Neuronal stem cell (in vitro differentiated cells): ENCODE data around the gene RS1.

ENCODE experiments used
- DNase-seq: peaks from one replicate; pipeline ENCODE4 v3.0.0-alpha.2; 2013; ENCODE audit warnings: low spot score
- H2AFZ ChIP-seq: one replicate; pipeline ENCODE4 v1.6.1; 2013; ENCODE audit warnings: mild to moderate bottlenecking, low read length, inconsistent platforms
- H2AK5ac ChIP-seq: 2 replicates; pipeline ENCODE4 v1.6.1; 2013; ENCODE audit warnings: low read depth, mild to moderate bottlenecking, inconsistent platforms, low read length, moderate library complexity, mixed read lengths
- H2BK120ac ChIP-seq: 2 replicates; pipeline ENCODE4 v1.6.1; 2013; ENCODE audit warnings: low read depth, mild to moderate bottlenecking, inconsistent platforms, low read length, moderate library complexity, mixed read lengths
- H2BK12ac ChIP-seq: one replicate; pipeline ENCODE4 v1.6.1; 2013; ENCODE audit warnings: low read length, inconsistent platforms
- H2BK15ac ChIP-seq: 2 replicates; pipeline ENCODE4 v1.6.1; 2013; ENCODE audit warnings: mild to moderate bottlenecking, low read length, inconsistent platforms, mixed read lengths
- H2BK5ac ChIP-seq: one replicate; pipeline ENCODE4 v1.6.1; 2013; ENCODE audit warnings: inconsistent platforms, mild to moderate bottlenecking, low read length, moderate library complexity
- H3K14ac ChIP-seq: one replicate; pipeline ENCODE4 v1.6.1; 2013; ENCODE audit warnings: low read length, inconsistent platforms
- H3K18ac ChIP-seq: 2 replicates; pipeline ENCODE4 v1.6.1; 2013; ENCODE audit warnings: low read length, inconsistent platforms
- H3K23ac ChIP-seq: 2 replicates; pipeline ENCODE4 v1.6.1; 2013; ENCODE audit warnings: low read depth, mild to moderate bottlenecking, mixed read lengths, low read length, inconsistent platforms; ENCODE audit not compliant: poor library complexity
- H3K27ac ChIP-seq: replicated peaks from 3 replicates; pipeline ENCODE4 v1.5.1; 2013; ENCODE audit warnings: low read length, inconsistent platforms
- H3K27me3 ChIP-seq, 3 experiments: 2 replicates each; pipeline ENCODE4 v1.6.1; 2013; ENCODE audit warnings: low read length in 3 of 3, mild to moderate bottlenecking in 2 of 3, inconsistent platforms in 1 of 3, low read depth in 1 of 3, mixed read lengths in 1 of 3, moderate library complexity in 1 of 3; ENCODE audit not compliant: control insufficient read depth in 3 of 3, insufficient read depth in 3 of 3
- H3K36me3 ChIP-seq, 2 donors: replicated peaks in 1 of 2; 2 replicates each; pipeline ENCODE4 v1.6.1; 2013; ENCODE audit warnings: low read length in 2 of 2; ENCODE audit not compliant: control insufficient read depth in 2 of 2, insufficient read depth in 2 of 2
- H3K4ac ChIP-seq: 2 replicates; pipeline ENCODE4 v1.6.1; 2013; ENCODE audit warnings: inconsistent platforms, mild to moderate bottlenecking, low read length, moderate library complexity
- H3K4me1 ChIP-seq, 2 donors: 1 replicate in 1 of 2; 2 replicates in 1 of 2; pipeline ENCODE4 v1.6.1; 2013; ENCODE audit warnings: low read length in 2 of 2, low read depth in 1 of 2; ENCODE audit not compliant: control insufficient read depth in 2 of 2, insufficient read depth in 1 of 2
- H3K4me2 ChIP-seq: one replicate; pipeline ENCODE4 v1.6.1; 2013; ENCODE audit warnings: mild to moderate bottlenecking, low read length, inconsistent platforms; ENCODE audit not compliant: insufficient read depth, poor library complexity, severe bottlenecking
- H3K4me3 ChIP-seq, 2 donors: 2 replicates each; pipeline ENCODE4 v1.5.1; 2013; ENCODE audit warnings: low read length in 2 of 2, mild to moderate bottlenecking in 2 of 2, inconsistent platforms in 1 of 2, moderate library complexity in 1 of 2
- H3K79me1 ChIP-seq: one replicate; pipeline ENCODE4 v1.6.1; 2013; ENCODE audit warnings: low read depth, mild to moderate bottlenecking, inconsistent platforms, low read length, moderate library complexity
- H3K9ac ChIP-seq: one replicate; pipeline ENCODE4 v1.6.1; 2013; ENCODE audit warnings: mild to moderate bottlenecking, low read depth, low read length, inconsistent platforms; ENCODE audit not compliant: poor library complexity
- H3K9me3 ChIP-seq, 2 donors: replicated peaks in 1 of 2; 2 replicates each; pipeline versions ENCODE3 to v1.6.1; 2013; ENCODE audit warnings: low read length in 2 of 2, mild to moderate bottlenecking in 2 of 2, inconsistent platforms in 1 of 2, low read depth in 1 of 2, mixed read lengths in 1 of 2, moderate library complexity in 1 of 2; ENCODE audit not compliant: control insufficient read depth in 2 of 2, insufficient read depth in 1 of 2
- H4K8ac ChIP-seq: one replicate; pipeline ENCODE4 v1.6.1; 2013; ENCODE audit warnings: low read depth, mild to moderate bottlenecking, inconsistent platforms, low read length, moderate library complexity
- H4K91ac ChIP-seq: one replicate; pipeline ENCODE4 v1.6.1; 2013; ENCODE audit warnings: low read length, low read depth, mild to moderate bottlenecking, inconsistent platforms; ENCODE audit not compliant: poor library complexity
- WGBS, 2 donors: extraction: QIAGEN DNeasy Blood & Tissue Kit; methylation state at CpG; one replicate each; pipeline ENCODE4 v1.1.7; 2013; ENCODE audit warnings: missing lambda C conversion rate in 2 of 2, mixed read lengths in 1 of 2; ENCODE audit not compliant: insufficient read length in 2 of 2, insufficient replicate concordance in 1 of 2; ENCODE audit errors: extremely low coverage in 2 of 2; 5-methylcytosine and 5-hydroxymethylcytosine counted together

The RS1 gene

DNA sequence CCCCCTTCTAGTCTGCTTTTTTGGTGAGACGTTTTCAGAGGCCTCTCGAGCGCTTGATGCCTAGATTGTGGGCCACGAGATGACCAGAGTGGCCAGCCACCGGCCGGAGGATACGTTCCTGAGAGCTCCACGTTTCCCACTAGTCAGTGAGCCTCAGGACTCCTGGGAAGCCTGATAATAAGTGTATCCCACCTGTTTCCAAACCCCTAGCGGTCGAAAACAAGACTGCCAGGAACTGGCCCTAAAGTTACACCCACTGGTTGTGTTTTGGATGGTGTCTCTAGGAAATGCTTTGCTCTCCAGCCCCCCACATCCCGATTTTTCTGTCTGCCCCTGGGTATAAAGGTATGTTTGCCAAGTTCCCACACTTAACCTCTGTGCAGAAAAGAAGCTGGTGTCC is 4.6 kb upstream of the RS1 start:
- no peak overlapping the region for H2BK15ac ChIP-seq
- H3K18ac ChIP-seq = no peak overlapping the region
- H3K9me3 ChIP-seq = no peaks in the 10 kb centered on the region
- no peak overlapping the region for H3K9ac ChIP-seq
- H2AK5ac ChIP-seq = no peak overlapping the region
- no peak overlapping the region for H3K23ac ChIP-seq
- peak overlapping the region; percentile 66 for H2AFZ ChIP-seq
- no peak overlapping the region for H4K8ac ChIP-seq
- no peak overlapping the region for H2BK5ac ChIP-seq
- no peaks in the 10 kb centered on the region for H3K36me3 ChIP-seq
- H3K4me1 ChIP-seq = no peaks in the 10 kb centered on the region
- H4K91ac ChIP-seq = no peak overlapping the region
- H2BK120ac ChIP-seq = no peak overlapping the region
- H3K79me1 ChIP-seq = no peaks in the 10 kb centered on the region
- no CpG with 5 or more reads among the region's 11 CpGs for WGBS, 2 donors
- H2BK12ac ChIP-seq = no peak overlapping the region
- peak overlapping the region; percentile 2 for H3K4me2 ChIP-seq
- H3K27ac ChIP-seq = no peak overlapping the region
- H3K4ac ChIP-seq = no peak overlapping the region
- no peak overlapping the region for H3K14ac ChIP-seq
- peak; percentile 8 for DNase-seq
- no peaks in the 10 kb centered on the region for H3K27me3 ChIP-seq
- no peak overlapping the region for H3K4me3 ChIP-seq

DNA sequence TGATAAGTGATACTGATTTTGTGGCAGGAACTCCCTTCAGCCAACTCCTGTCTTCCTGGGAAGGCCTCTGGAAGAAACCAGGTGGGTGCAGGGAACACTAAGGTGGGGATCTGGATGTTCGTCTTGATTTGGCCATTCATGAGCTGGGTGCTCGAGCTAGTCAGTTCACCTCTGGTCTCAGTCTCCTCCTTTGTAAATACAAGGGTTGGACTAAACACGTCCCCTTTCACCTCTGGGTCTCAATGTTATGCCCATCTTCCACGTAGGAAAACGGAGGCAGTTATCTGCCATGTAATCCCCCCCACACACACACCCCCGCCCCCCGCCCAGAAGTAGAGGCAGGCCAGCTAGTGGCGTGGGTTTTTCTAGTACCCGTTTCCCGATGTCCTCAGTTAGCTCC is 4.1 kb upstream of the RS1 start:
- H3K4me2 ChIP-seq = no peak overlapping the region
- no peak overlapping the region for H4K8ac ChIP-seq
- H4K91ac ChIP-seq = no peak overlapping the region
- no peak overlapping the region for H2BK120ac ChIP-seq
- no peaks in the 10 kb centered on the region for H3K4me1 ChIP-seq
- no peaks in the 10 kb centered on the region for H3K9me3 ChIP-seq
- H3K36me3 ChIP-seq = no peaks in the 10 kb centered on the region
- H3K18ac ChIP-seq = no peak overlapping the region
- H3K4me3 ChIP-seq = no peak overlapping the region
- H2AFZ ChIP-seq = peak overlapping the region; percentile 66
- no peak overlapping the region for H3K23ac ChIP-seq
- no peak overlapping the region for H2AK5ac ChIP-seq
- no peak overlapping the region for H2BK15ac ChIP-seq
- no peak overlapping the region for H3K14ac ChIP-seq
- no peak overlapping the region for H3K27ac ChIP-seq
- no peak overlapping the region for H2BK12ac ChIP-seq
- no peaks in the 10 kb centered on the region for H3K79me1 ChIP-seq
- WGBS, 2 donors = no CpG with 5 or more reads among the region's 10 CpGs
- no peaks in the 10 kb centered on the region for H3K27me3 ChIP-seq
- no peak for DNase-seq
- H3K4ac ChIP-seq = no peak overlapping the region
- H3K9ac ChIP-seq = no peak overlapping the region
- H2BK5ac ChIP-seq = no peak overlapping the region

DNA sequence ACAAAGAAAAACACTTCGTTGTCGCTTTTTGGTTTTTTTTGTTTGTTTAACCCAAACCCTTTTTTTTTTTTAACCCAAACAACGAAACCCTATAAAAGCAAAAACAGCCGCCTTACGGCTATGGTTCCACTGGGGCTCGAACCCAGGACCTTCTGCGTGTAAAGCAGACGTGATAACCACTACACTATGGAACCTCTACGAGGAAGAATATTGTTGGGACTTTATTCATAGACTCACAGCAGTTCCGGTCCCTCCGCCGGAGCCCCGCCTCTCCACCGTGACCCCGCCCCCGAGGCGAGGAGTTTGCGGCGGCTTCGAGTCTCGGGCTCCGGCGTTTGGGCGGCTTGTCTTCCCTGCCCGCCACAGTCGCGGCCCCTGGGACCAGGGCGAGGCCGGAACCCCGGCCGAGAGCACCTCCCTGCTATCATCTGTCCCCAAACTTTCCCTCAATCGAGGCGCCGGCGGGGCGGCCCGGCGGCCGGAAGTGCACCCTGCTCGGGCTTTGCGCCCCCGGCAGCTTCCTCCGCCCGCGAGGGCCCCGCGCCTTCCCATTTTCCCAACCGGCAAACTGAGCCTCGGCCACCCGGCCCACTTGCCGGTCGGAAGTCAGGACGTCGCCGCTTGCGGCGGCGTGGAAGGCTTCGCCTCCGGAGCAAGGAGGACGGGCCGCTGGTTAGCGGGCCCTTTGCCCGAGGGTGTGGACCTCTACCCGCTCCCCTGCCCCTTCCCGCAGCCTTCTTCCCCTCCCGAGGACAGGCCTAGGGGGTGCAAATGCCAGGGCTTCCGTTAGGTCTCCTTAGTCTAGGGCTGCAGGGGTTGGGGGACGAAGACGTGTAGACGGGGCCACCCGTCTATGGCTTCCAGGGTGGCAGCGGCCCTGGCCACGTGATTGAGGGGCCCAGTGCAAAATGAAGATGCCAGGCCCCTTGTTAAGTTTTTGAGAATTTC is 3.2 kb upstream of the RS1 start:
- Histone ChIP-seq H3K4ac (no peak overlapping the region), H2AK5ac (no peak overlapping the region), H3K18ac (peak overlapping the region; percentile 38), H3K4me1 (no peaks in the 10 kb centered on the region), H3K4me3 (peak overlapping the region; percentile 57 to 86), H3K4me2 (peak overlapping the region; percentile 40), H2AFZ (peak overlapping the region; percentile 96), H3K9me3 (no peaks in the 10 kb centered on the region), H3K14ac (no peak overlapping the region), H3K36me3 (no peaks in the 10 kb centered on the region), H4K91ac (no peak overlapping the region), H2BK120ac (no peak overlapping the region), H3K79me1 (no peaks in the 10 kb centered on the region), H3K9ac (no peak overlapping the region), H4K8ac (no peak overlapping the region), H2BK5ac (no peak overlapping the region), H3K27ac (no peak overlapping the region), H3K23ac (no peak overlapping the region), H2BK12ac (no peak overlapping the region), H2BK15ac (no peak overlapping the region), H3K27me3 (no peaks in the 10 kb centered on the region)
- no CpG with 5 or more reads among the region's 74 CpGs for WGBS, 2 donors
- peak; percentile 74 for DNase-seq

GRCh38 chrX:18674417-18674787 is 2.5 kb upstream of the RS1 start:
- Histone ChIP-seq H3K23ac (no peak overlapping the region), H3K9me3 (no peaks in the 10 kb centered on the region), H3K79me1 (no peaks in the 10 kb centered on the region), H3K27ac (no peak overlapping the region), H3K14ac (no peak overlapping the region), H3K4me3 (peak overlapping the region; percentile 57 to 82), H2BK12ac (no peak overlapping the region), H3K9ac (no peak overlapping the region), H2BK120ac (no peak overlapping the region), H3K18ac (no peak overlapping the region), H2BK15ac (no peak overlapping the region), H2BK5ac (no peak overlapping the region), H2AFZ (peak overlapping the region; percentile 86), H3K27me3 (no peaks in the 10 kb centered on the region), H3K4ac (no peak overlapping the region), H2AK5ac (no peak overlapping the region), H3K4me1 (no peaks in the 10 kb centered on the region), H4K91ac (no peak overlapping the region), H4K8ac (no peak overlapping the region), H3K4me2 (no peak overlapping the region), H3K36me3 (no peaks in the 10 kb centered on the region)
- no CpG with 5 or more reads among the region's 19 CpGs for WGBS, 2 donors
- peak; percentile 5 for DNase-seq
